Measurements from ENCODE around the gene NRIP3.

GRCh38 chr11:9020916-9021315 is 17.1 kb upstream of the NRIP3 start:
- TF ChIP-seq CTCF (IDR thresholded peaks at IDR 0.05) (no peak), POLR2A (IDR thresholded peaks at IDR 0.05) (no peak)

All from uterus (tissue), 2 donors.